Natural killer cell (primary cell): ENCODE results near the gene RBM15B. TPM values are rescaled to one million over a fixed set of nuclear protein-coding genes. Genes with fewer than 3 reads are reported as not detected.

Experiments
- ATAC-seq, 3 donors: fragments of 150-1000 bp in 2 of 3; fragments of 200-7000 bp in 1 of 3; cut with Tn5 transposase; 1 replicate in 1 of 3; 2 replicates in 2 of 3; pipeline ENCODE4 v1.10.0; 2021; ENCODE audit warnings: mild to moderate bottlenecking in 2 of 3, moderate library complexity in 2 of 3
- DNase-seq, 2 donors: peaks; one replicate each; pipeline versions ENCODE4 v3.0.0 to v3.0.0-alpha.2; 2013 to 2021; ENCODE audit warnings: mixed read lengths in 1 of 2
- H3K27ac ChIP-seq: one replicate; pipeline ENCODE4 v1.5.1; 2013; ENCODE audit warnings: mild to moderate bottlenecking, low read length
- H3K27me3 ChIP-seq: one replicate; pipeline ENCODE4 v1.6.1; 2013; ENCODE audit warnings: low read length; ENCODE audit not compliant: control insufficient read depth, insufficient read depth
- H3K36me3 ChIP-seq: one replicate; pipeline ENCODE4 v1.6.1; 2013; ENCODE audit warnings: low read length; ENCODE audit not compliant: control insufficient read depth, insufficient read depth
- H3K4me1 ChIP-seq: one replicate; pipeline ENCODE4 v1.6.1; 2013; ENCODE audit warnings: low read length; ENCODE audit not compliant: control insufficient read depth, insufficient read depth
- H3K4me3 ChIP-seq: one replicate; pipeline ENCODE4 v1.5.1; 2013; ENCODE audit warnings: low read length
- H3K9me3 ChIP-seq: one replicate; pipeline ENCODE4 v1.6.1; 2013; ENCODE audit warnings: low read length; ENCODE audit not compliant: control insufficient read depth, insufficient read depth
- H3K27ac Mint-ChIP-seq, 2 donors: one replicate each; pipeline ENCODE4 v1.8.0; 2022; ENCODE audit warnings: mild to moderate bottlenecking in 2 of 2, mixed read lengths in 2 of 2, moderate library complexity in 1 of 2
- H3K27me3 Mint-ChIP-seq, 2 donors: one replicate each; pipeline ENCODE4 v1.8.0; 2022; ENCODE audit warnings: low read depth in 2 of 2, mixed read lengths in 2 of 2
- H3K36me3 Mint-ChIP-seq: one replicate; pipeline ENCODE4 v1.8.0; 2022; ENCODE audit warnings: mixed read lengths
- H3K4me1 Mint-ChIP-seq, 2 donors: one replicate each; pipeline ENCODE4 v1.8.0; 2022; ENCODE audit warnings: mixed read lengths in 2 of 2
- H3K4me3 Mint-ChIP-seq: one replicate; pipeline ENCODE4 v1.8.0; 2022; ENCODE audit warnings: mild to moderate bottlenecking, moderate library complexity, mixed read lengths
- H3K9me3 Mint-ChIP-seq, 2 donors: one replicate each; pipeline ENCODE4 v1.8.0; 2022; ENCODE audit warnings: mixed read lengths in 2 of 2
- whole genome bisulfite sequencing: methylation state at CpG from one replicate; pipeline ENCODE4 v1.1.7; 2013; ENCODE audit warnings: missing lambda C conversion rate; ENCODE audit not compliant: insufficient coverage; 5-methylcytosine and 5-hydroxymethylcytosine counted together
- intact Hi-C: fragments of 100-400 bp; cut with micrococcal nuclease; formaldehyde crosslinking; loops from one replicate; pipeline ENCODE4 v1.14.2; 2022
- total RNA-seq, 4 donors: library from RNA; stranded (reverse); fragments of 120-200 nt in 1 of 4; gene quantifications; one replicate each; pipeline versions ENCODE4 v1.2.3 to v1.2.4, GENCODE V29; 2013 to 2022
- TF ChIP-seq, protein P1 (sequence below): fragments of 200-600 bp; IDR thresholded peaks from one replicate; pipeline ENCODE4 v1.8.0; 2022; ENCODE audit warnings: antibody characterized with exemption

RBM15B gene
- total RNA-seq, 3 donors from 2014 or later (not counting 1 experiment from before 2014, with no cell fraction given), result 23.7 to 29.0 (median 28.6) TPM

GRCh38 chr3:51353131-51353530, 38.0 kb upstream of the RBM15B start:
- H3K27me3 Mint-ChIP-seq, result peaks cover 0 to 3% of the 10 kb centered on the region in 2 donors
- DNase-seq, result no peak
- 91% methylated on average over 4 of the region's 4 CpGs for WGBS
- TF ChIP-seq, protein P1, sequence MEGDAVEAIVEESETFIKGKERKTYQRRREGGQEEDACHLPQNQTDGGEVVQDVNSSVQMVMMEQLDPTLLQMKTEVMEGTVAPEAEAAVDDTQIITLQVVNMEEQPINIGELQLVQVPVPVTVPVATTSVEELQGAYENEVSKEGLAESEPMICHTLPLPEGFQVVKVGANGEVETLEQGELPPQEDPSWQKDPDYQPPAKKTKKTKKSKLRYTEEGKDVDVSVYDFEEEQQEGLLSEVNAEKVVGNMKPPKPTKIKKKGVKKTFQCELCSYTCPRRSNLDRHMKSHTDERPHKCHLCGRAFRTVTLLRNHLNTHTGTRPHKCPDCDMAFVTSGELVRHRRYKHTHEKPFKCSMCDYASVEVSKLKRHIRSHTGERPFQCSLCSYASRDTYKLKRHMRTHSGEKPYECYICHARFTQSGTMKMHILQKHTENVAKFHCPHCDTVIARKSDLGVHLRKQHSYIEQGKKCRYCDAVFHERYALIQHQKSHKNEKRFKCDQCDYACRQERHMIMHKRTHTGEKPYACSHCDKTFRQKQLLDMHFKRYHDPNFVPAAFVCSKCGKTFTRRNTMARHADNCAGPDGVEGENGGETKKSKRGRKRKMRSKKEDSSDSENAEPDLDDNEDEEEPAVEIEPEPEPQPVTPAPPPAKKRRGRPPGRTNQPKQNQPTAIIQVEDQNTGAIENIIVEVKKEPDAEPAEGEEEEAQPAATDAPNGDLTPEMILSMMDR, result no peak
- H3K9me3 ChIP-seq, result no peaks in the 10 kb centered on the region
- H3K4me3 Mint-ChIP-seq, result no peak overlapping the region
- no peak overlapping the region for H3K4me3 ChIP-seq
- no peaks in the 10 kb centered on the region for H3K9me3 Mint-ChIP-seq
- no peak overlapping the region for H3K27ac Mint-ChIP-seq
- intact Hi-C loops, result no loop called here
- H3K36me3 Mint-ChIP-seq, result no peaks in the 10 kb centered on the region
- ATAC-seq, result no peak
- no peaks in the 10 kb centered on the region for H3K27me3 ChIP-seq
- H3K36me3 ChIP-seq, result no peaks in the 10 kb centered on the region
- no peak overlapping the region for H3K27ac ChIP-seq
- H3K4me1 Mint-ChIP-seq, result no peaks in the 10 kb centered on the region
- no peaks in the 10 kb centered on the region for H3K4me1 ChIP-seq

DNA sequence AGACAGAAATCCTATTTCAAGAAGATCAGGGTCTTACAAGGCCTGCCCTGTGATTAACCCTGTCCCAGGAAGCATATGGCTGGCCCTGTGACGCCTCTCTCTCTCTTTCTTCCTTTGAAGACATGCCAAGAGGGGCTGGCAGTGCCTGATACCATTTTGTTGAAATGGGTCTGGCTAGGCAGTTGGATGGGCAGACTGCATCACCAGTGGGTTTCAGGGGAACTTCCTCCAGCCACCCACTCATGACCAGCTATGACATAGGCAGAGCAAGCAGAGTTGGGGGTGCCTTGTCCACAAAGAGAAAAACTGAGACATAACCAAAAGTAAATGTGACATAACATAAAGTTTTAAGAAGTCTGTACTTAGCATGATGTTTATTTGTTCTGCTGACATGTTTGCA, 37.4 kb upstream of the RBM15B start:
- ATAC-seq, result no peak
- H3K27ac Mint-ChIP-seq, result no peak overlapping the region
- no peak for DNase-seq
- H3K4me3 Mint-ChIP-seq, result no peak overlapping the region
- H3K9me3 ChIP-seq, result no peaks in the 10 kb centered on the region
- H3K4me3 ChIP-seq, result no peak overlapping the region
- intact Hi-C loops, result no loop called here
- H3K4me1 ChIP-seq, result no peaks in the 10 kb centered on the region
- peaks cover 0 to 3% of the 10 kb centered on the region in 2 donors for H3K27me3 Mint-ChIP-seq
- no peaks in the 10 kb centered on the region for H3K36me3 Mint-ChIP-seq
- H3K4me1 Mint-ChIP-seq, result no peaks in the 10 kb centered on the region
- no peak overlapping the region for H3K27ac ChIP-seq
- 54% methylated on average over 1 of the region's 1 CpG for WGBS
- no peaks in the 10 kb centered on the region for H3K36me3 ChIP-seq
- no peaks in the 10 kb centered on the region for H3K9me3 Mint-ChIP-seq
- H3K27me3 ChIP-seq, result no peaks in the 10 kb centered on the region
- TF ChIP-seq, protein P1, result no peak

DNA sequence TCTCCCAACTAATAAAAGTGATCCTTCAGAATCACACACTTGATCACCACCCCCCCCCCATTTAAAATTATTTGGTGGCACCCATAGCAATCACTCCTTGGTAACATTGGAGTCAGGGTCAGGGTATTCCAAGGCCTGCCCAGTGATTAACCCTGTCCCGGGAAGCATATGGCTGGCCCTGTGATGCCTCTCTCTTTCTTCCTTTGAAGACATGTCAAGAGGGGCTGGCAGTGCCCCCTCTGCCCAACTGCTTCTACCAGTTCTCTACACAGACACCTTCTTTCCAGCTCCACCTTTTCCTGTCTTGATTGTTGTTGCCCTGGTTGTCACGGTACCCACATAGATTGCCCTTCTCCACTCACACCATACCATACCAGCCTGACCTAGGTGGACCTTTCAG, 36.9 kb upstream of the RBM15B start:
- 90% methylated on average over 2 of the region's 2 CpGs for WGBS
- no peak overlapping the region for H3K27ac Mint-ChIP-seq
- intact Hi-C loops, result no loop called here

More for the DNA sequence above, 36.9 kb upstream of the RBM15B start:
- no peaks in the 10 kb centered on the region for H3K27me3 ChIP-seq
- no peak overlapping the region for H3K27ac ChIP-seq
- no peaks in the 10 kb centered on the region for H3K9me3 Mint-ChIP-seq
- DNase-seq (no peak), ATAC-seq (no peak)
- no peak overlapping the region for H3K4me3 Mint-ChIP-seq
- H3K9me3 ChIP-seq, result no peaks in the 10 kb centered on the region
- H3K36me3 ChIP-seq, result no peaks in the 10 kb centered on the region
- H3K4me1 ChIP-seq, result no peaks in the 10 kb centered on the region
- no peaks in the 10 kb centered on the region for H3K36me3 Mint-ChIP-seq
- H3K27me3 Mint-ChIP-seq, result peaks cover 0 to 3% of the 10 kb centered on the region in 2 donors
- TF ChIP-seq, protein P1, result no peak
- no peak overlapping the region for H3K4me3 ChIP-seq
- no peaks in the 10 kb centered on the region for H3K4me1 Mint-ChIP-seq
